Breast epithelium (tissue), 3 donors: ENCODE measurements around the gene API5.

Experiments used
- POLR2A ChIP-seq: fragments of 450-650 bp; IDR thresholded peaks from one replicate; pipeline ENCODE4 v1.6.1; 2016; ENCODE audit warnings: antibody characterized with exemption, mild to moderate bottlenecking, moderate library complexity
- POLR2AphosphoS5 ChIP-seq, 3 donors: sonication (generic); formaldehyde crosslinking; IDR thresholded peaks; one replicate each; pipeline ENCODE4 v1.6.1; 2017; ENCODE audit warnings: antibody characterized with exemption in 3 of 3

DNA sequence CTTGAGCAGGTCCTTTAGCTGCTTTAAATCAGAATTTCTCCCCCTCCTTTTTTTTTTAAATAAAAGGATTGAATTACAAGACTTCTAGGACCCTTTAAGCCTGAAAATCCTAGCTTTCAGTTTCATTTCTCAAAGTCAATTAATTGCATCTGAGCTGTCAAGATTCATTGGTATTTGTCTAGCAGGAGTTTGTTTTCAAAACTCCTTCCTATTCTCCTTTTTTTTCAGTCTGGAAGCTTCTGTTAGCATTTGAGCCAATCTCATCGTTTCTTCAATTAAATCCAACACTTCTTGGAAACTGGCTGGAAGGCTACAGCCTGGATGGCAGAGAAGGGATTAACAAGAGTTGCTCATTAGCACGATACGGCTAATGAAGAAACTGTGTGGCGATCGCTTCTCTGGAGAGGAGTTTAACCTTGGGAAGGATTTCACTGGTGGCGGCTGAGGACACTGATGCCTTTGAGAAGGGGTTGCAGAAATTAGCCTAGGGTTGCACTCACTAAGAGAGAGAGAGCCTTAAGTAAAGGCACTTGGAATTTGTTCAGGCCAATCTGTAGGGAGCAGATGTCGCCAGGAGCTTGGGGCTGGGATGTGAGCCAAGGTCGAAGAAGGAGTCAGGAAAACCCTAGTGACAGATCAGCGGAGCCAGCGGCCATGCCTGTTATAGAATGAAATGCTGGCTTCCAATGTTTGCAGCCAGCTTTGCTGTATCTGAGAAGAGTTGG, 43.8 kb upstream of the API5 start:
- TF ChIP-seq POLR2A, result no peak
- no peak for TF ChIP-seq POLR2AphosphoS5 (IDR thresholded peaks at IDR 0.05)
